Astrocyte of the cerebellum (primary cell): ENCODE results near the gene RNU6-1.

Experiments
- DNase-seq: peaks from one replicate; pipeline ENCODE4 v3.0.0-alpha.2; 2011; ENCODE audit warnings: low read depth
- H3K4me3 ChIP-seq: 2 replicates; pipeline ENCODE4 v1.5.1; 2011; ENCODE audit warnings: mild to moderate bottlenecking, low read depth, low read length, moderate library complexity
- in situ Hi-C: cut with HindIII; loops from 2 replicates; pipeline ENCODE4 v1.10.0; 2017; ENCODE audit warnings: low sequenced_read_pairs
- TF ChIP-seq, protein P1 (sequence below): IDR thresholded peaks from 2 replicates; pipeline ENCODE4 v1.5.1; 2012; ENCODE audit warnings: low read length, low read depth, moderate library complexity, mild to moderate bottlenecking; ENCODE audit errors: missing control alignments

RNU6-1 gene

DNA sequence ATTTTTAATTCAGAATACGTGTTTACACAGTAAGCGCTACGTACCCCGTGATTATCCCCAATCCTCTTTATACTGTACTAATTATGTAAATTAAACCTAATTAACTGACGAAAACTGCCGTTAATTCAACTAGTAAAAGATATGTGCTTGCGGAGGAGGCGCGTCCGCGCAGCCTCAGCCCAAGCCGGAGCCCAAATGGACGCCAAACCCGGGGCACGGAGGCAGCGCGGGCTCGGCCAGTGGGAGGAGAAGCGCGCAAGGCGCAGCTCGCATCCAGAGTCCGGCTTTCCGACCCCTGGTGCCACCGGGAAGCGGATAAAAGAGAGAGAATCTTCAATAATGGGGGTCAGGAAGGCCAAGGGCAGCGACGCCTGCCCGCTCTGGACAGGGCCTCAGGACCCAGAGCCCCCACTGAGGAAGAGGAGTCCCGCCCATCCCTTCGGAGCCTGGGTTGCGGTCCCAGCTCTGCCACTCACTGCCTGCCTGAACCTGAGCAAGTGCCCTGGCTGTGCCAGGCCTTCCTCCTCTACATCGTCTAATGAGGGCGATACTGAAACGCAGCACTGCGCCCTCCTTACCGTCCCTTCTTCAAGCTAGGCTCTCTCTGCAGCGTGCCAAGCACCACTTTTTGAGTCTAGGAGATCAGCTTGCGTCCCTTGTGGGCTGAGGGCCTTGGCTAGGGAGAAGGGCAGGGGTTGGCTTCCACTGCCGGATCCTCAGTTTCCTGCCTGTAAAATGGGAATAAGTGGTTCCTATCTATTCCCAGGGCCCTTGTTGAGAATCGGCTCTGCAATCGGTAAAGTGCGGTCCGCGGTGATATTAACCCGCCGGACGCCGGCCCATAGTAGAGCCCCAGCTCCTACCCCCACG is 19.5 kb downstream of the RNU6-1 start:
- H3K4me3 ChIP-seq, result no peak overlapping the region
- DNase-seq, result no peak
- in situ Hi-C loops, result no loop called here
- TF ChIP-seq, protein P1, sequence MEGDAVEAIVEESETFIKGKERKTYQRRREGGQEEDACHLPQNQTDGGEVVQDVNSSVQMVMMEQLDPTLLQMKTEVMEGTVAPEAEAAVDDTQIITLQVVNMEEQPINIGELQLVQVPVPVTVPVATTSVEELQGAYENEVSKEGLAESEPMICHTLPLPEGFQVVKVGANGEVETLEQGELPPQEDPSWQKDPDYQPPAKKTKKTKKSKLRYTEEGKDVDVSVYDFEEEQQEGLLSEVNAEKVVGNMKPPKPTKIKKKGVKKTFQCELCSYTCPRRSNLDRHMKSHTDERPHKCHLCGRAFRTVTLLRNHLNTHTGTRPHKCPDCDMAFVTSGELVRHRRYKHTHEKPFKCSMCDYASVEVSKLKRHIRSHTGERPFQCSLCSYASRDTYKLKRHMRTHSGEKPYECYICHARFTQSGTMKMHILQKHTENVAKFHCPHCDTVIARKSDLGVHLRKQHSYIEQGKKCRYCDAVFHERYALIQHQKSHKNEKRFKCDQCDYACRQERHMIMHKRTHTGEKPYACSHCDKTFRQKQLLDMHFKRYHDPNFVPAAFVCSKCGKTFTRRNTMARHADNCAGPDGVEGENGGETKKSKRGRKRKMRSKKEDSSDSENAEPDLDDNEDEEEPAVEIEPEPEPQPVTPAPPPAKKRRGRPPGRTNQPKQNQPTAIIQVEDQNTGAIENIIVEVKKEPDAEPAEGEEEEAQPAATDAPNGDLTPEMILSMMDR, result no peak

DNA sequence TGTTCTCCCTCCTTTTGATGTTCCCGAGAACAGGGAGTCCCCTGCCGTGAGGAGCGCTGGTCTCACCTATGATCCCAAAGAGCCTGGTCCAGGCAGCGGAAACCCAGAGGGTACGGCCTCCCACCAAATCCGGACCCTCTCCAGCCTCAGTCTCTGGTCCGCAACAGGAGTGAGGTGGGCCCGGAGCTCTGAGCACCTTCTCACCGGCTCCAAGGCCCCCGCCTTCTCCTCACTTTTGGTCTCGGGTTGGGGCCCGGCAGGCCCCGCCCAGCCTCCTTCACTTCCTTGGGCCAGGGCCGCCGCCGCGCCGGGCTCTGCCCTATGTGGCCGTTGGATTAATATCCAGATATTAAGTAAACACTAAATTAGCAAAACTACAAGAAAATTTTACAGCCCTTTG is 20.2 kb downstream of the RNU6-1 start:
- in situ Hi-C loops, result no loop called here
- no peak for DNase-seq
- H3K4me3 ChIP-seq, result no peak overlapping the region
- TF ChIP-seq, protein P1, result no peak

DNA sequence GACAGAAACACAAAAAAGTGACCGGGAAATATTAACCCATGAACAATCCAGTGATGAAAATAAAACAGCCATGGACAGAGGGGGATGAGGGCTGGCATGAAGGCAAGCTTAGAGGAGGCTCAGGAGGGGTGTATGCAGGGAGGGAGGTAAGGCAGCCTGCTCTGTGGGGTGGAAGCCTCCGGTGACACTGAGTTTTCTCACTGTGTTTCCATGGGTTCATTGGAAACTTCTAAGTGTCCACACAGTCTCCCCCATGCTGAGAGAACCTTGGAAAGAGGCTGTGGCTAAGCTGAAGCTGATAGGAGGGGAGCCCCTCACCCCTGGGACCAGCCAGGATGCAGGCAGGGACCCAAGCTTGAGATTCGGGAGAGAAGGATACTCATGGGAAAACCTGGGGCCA is 21.4 kb downstream of the RNU6-1 start:
- TF ChIP-seq, protein P1, result no peak

DNA sequence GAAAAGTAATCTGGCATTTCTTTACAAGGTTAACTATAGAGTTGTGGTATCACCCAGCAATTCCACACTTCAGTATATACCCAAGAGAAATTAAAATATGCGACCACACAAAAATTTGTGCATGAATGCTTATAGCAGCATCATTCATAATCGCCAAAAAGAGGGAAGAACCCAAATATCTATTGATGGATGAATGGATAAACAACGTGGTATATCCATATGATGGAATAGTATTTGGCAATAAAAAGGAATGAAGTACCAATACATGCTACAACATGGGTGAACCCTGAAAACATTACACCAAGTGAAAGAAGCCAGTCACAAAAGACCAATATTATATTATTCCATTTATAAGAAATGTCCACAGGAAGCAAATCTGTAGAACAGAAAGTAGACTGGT is 23.2 kb downstream of the RNU6-1 start:
- no peak overlapping the region for H3K4me3 ChIP-seq
- in situ Hi-C loops, result no loop called here
- TF ChIP-seq, protein P1, result no peak
- DNase-seq, result no peak

More for the DNA sequence above, 21.4 kb downstream of the RNU6-1 start:
- no peak overlapping the region for H3K4me3 ChIP-seq
- in situ Hi-C loops, result no loop called here
- no peak for DNase-seq

DNA sequence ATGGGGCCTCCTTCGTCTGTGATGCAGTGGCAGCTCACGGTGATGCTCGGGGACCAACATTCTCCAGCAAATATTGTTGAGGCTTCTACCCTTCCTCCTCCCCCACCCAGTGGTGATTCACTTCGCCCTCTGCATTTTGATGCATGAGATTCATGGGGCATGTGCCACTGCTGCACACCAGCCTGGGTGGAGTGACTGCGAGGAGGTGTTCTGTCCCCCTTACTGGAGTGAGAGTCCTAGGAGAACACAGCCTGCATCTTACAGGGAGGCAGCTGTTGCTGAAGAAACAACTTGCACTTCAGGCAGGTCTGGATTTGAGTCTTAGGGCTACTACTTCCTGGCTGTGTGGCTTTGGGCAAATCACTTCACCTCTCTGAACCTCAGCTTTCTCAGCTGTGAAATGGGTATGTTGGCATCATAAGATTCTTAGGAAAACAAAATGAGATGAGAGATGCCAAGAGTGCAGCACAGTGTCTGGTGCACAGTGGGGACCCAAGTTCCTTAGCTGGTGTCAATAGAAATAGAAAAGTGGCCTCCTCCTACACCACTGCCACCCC is 24.7 kb downstream of the RNU6-1 start:
- DNase-seq, result no peak
- in situ Hi-C loops, result no loop called here
- TF ChIP-seq, protein P1, result no peak
- no peak overlapping the region for H3K4me3 ChIP-seq

DNA sequence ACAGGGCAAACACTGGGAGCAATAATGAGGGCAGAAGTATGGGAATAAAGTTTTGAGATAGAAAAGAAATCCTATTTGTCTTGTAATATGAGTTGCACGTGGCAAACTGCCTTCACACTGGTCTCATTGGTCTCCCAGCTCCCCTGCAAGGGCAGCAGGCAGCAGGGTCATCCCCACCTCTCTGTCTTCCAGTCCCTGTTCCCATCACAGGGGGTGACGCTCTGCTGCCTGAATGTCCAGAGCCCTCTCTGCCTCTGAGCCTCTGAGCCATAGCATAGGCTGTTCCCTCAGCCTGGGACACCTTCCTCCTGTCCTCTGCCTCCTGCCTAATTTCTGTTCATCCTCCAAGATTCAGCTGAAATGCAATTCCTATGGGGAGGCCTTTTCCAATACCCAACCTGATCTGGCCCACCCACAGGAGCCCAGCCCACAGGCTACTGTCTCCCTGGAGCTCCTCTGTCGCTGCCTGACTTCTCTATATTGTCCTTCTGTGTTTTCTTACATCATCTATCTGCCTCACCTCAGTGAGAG is 26.7 kb downstream of the RNU6-1 start:
- TF ChIP-seq, protein P1, result no peak
- DNase-seq, result no peak
- in situ Hi-C loops, result no loop called here
- H3K4me3 ChIP-seq, result no peak overlapping the region
